ENCODE results near the gene CMTM5. TPM values are rescaled to one million over a fixed set of nuclear protein-coding genes. Genes with fewer than 3 reads are reported as not detected.
"Not testable (repeated sequence)": the region's sequence is repeated elsewhere in the genome, so short reads cannot be mapped to it uniquely, and the experiment has no call there.

The CMTM5 gene
- polyA plus RNA-seq, 1 of the 3 experiments (the other 2 are of a cell fraction), result 0.13 TPM

DNA sequence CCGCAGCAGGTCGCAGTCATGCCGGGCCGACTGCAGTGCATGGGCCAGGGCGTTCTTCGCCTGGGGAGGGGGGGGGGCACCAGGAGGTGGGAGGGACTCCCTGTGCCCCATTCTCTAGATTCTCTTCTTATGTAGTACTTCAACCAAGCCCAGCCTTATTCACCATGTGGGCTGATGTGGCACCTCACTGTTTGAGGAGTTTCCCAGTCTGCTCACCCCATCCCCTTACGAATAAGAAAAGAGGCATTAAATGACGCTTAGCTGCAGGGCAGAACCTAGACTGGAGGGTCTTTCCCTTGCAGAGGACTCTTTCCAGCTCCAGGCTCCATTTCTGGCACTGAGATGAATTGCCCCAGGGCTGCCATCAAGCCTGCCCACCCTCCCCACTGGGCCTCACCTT lies 12.2 kb downstream of the CMTM5 start:
- peaks cover 36% of the 10 kb centered on the region for H3K27me3 ChIP-seq (ENCODE audit: insufficient read depth)
- H3K4me3 ChIP-seq (ENCODE audit: low read depth in 2 of 2, low read length in 1 of 2), result no peak overlapping the region
- H2AFZ ChIP-seq (ENCODE audit: low read depth), result no peak overlapping the region
- H3K27ac ChIP-seq (ENCODE audit: low read depth in 2 of 2, low read length in 1 of 2), result no peak overlapping the region
- no peaks in the 10 kb centered on the region for H4K20me1 ChIP-seq (ENCODE audit: insufficient read depth)
- no peak for TF ChIP-seq FOSL2 (IDR thresholded peaks at IDR 0.05; ENCODE audit: borderline replicate concordance, low read depth)
- TF ChIP-seq YY1 (IDR thresholded peaks at IDR 0.05; ENCODE audit: low read depth), result no peak
- no peak for TF ChIP-seq GATA2 (CRISPR knock-in tag; IDR thresholded peaks at IDR 0.05)
- TF ChIP-seq EZH2phosphoT487 (IDR thresholded peaks at IDR 0.05; ENCODE audit: borderline replicate concordance, low read depth), result no peak
- no peak for TF ChIP-seq SMC3 (IDR thresholded peaks at IDR 0.05; ENCODE audit: low read depth, low read length)
- no peak for TF ChIP-seq TCF12 (IDR thresholded peaks at IDR 0.05)
- TF ChIP-seq ELF1 (IDR thresholded peaks at IDR 0.05), result no peak
- TF ChIP-seq, protein P1, sequence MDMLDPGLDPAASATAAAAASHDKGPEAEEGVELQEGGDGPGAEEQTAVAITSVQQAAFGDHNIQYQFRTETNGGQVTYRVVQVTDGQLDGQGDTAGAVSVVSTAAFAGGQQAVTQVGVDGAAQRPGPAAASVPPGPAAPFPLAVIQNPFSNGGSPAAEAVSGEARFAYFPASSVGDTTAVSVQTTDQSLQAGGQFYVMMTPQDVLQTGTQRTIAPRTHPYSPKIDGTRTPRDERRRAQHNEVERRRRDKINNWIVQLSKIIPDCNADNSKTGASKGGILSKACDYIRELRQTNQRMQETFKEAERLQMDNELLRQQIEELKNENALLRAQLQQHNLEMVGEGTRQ (IDR thresholded peaks at IDR 0.05; ENCODE audit: borderline replicate concordance, low read depth, low read length), result no peak
- TF ChIP-seq, protein P2, sequence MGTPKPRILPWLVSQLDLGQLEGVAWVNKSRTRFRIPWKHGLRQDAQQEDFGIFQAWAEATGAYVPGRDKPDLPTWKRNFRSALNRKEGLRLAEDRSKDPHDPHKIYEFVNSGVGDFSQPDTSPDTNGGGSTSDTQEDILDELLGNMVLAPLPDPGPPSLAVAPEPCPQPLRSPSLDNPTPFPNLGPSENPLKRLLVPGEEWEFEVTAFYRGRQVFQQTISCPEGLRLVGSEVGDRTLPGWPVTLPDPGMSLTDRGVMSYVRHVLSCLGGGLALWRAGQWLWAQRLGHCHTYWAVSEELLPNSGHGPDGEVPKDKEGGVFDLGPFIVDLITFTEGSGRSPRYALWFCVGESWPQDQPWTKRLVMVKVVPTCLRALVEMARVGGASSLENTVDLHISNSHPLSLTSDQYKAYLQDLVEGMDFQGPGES (IDR thresholded peaks at IDR 0.05; ENCODE audit: low read depth, low read length), result no peak
- no peak for TF ChIP-seq EP300 (IDR thresholded peaks at IDR 0.05; ENCODE audit: borderline replicate concordance in 1 of 2, low read depth in 1 of 2, low read length in 1 of 2)
- DNase-seq, result no peak
- ChIA-PET CTCF (interaction anchor here (1.2 to 5.5 kb wide), 2 partner anchors 10 to 60 kb away, joined by 5 to 34 read pairs; no protein-coding TSS in a partner anchor), POLR2A (no interaction called here)
- H3K4me2 ChIP-seq, result no peak overlapping the region
- no peaks in the 10 kb centered on the region for H3K9me3 ChIP-seq
- H3K79me2 ChIP-seq (ENCODE audit: insufficient read depth), result no peaks in the 10 kb centered on the region
- no peaks in the 10 kb centered on the region for H3K36me3 ChIP-seq (replicated peaks in 1 of 2; ENCODE audit: control insufficient read depth in 1 of 2, insufficient read depth in 2 of 2, low read length in 1 of 2)
- no peak overlapping the region for H3K9ac ChIP-seq
- no peaks in the 10 kb centered on the region for H3K4me1 ChIP-seq (ENCODE audit: control insufficient read depth in 1 of 2, insufficient read depth in 2 of 2, low read depth in 1 of 2, low read length in 1 of 2)
- no peaks in the 10 kb centered on the region for H3K9me2 ChIP-seq
- no peaks in the 10 kb centered on the region for H3F3A ChIP-seq (replicated peaks; ENCODE audit: insufficient read depth)
- WGBS (ENCODE audit: low lambda C conversion rate), result 73% methylated on average over 7 of the region's 8 CpGs

DNA sequence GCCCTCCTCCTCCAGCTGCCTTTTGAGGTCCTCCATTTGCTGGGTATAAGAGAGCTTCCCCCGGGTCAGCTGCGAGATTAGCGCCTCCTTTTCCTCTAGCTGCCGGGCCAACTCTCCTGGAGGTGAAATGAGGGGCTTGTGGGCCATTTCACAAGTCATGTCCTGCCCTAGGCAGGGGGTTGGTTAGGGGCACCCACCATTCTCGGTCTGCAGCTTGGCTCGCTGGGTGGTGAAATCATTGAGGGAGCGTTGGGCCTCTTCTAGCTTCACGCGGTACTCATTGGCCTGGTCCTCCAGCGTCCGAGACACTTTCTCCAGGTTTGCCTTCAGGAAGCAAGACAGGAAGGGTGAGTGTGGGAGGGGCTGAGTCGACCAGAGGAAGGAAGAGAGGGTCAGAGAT lies 12.6 kb downstream of the CMTM5 start:
- Histone ChIP-seq H3F3A (replicated peaks; ENCODE audit: insufficient read depth) (no peaks in the 10 kb centered on the region), H3K4me1 (ENCODE audit: control insufficient read depth in 1 of 2, insufficient read depth in 2 of 2, low read depth in 1 of 2, low read length in 1 of 2) (no peaks in the 10 kb centered on the region), H3K36me3 (replicated peaks in 1 of 2; ENCODE audit: control insufficient read depth in 1 of 2, insufficient read depth in 2 of 2, low read length in 1 of 2) (no peaks in the 10 kb centered on the region), H2AFZ (ENCODE audit: low read depth) (no peak overlapping the region), H3K9me3 (no peaks in the 10 kb centered on the region), H3K27ac (ENCODE audit: low read depth in 2 of 2, low read length in 1 of 2) (no peak overlapping the region), H3K4me3 (ENCODE audit: low read depth in 2 of 2, low read length in 1 of 2) (no peak overlapping the region), H3K9me2 (no peaks in the 10 kb centered on the region), H3K27me3 (ENCODE audit: insufficient read depth) (peaks cover 32% of the 10 kb centered on the region), H3K9ac (no peak overlapping the region), H3K79me2 (ENCODE audit: insufficient read depth) (no peaks in the 10 kb centered on the region), H3K4me2 (no peak overlapping the region), H4K20me1 (ENCODE audit: insufficient read depth) (no peaks in the 10 kb centered on the region)
- POLR2A ChIA-PET, result no interaction called here
- 34% methylated on average over 12 of the region's 12 CpGs for WGBS (ENCODE audit: low lambda C conversion rate)
- CTCF ChIA-PET, result interaction anchor here (5.5 kb wide), 1 partner anchor 10 kb away, joined by 34 read pairs; no protein-coding TSS in a partner anchor
- TF ChIP-seq, protein P3, sequence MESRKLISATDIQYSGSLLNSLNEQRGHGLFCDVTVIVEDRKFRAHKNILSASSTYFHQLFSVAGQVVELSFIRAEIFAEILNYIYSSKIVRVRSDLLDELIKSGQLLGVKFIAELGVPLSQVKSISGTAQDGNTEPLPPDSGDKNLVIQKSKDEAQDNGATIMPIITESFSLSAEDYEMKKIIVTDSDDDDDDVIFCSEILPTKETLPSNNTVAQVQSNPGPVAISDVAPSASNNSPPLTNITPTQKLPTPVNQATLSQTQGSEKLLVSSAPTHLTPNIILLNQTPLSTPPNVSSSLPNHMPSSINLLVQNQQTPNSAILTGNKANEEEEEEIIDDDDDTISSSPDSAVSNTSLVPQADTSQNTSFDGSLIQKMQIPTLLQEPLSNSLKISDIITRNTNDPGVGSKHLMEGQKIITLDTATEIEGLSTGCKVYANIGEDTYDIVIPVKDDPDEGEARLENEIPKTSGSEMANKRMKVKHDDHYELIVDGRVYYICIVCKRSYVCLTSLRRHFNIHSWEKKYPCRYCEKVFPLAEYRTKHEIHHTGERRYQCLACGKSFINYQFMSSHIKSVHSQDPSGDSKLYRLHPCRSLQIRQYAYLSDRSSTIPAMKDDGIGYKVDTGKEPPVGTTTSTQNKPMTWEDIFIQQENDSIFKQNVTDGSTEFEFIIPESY (IDR thresholded peaks at IDR 0.05; ENCODE audit: borderline replicate concordance, low read depth), result no peak
- no peak for TF ChIP-seq MEF2A (IDR thresholded peaks at IDR 0.05; ENCODE audit: borderline replicate concordance, low read depth)
- no peak for TF ChIP-seq GABPA (IDR thresholded peaks at IDR 0.05; ENCODE audit: low read depth)
- TF ChIP-seq EZH2phosphoT487 (IDR thresholded peaks at IDR 0.05; ENCODE audit: borderline replicate concordance, low read depth), result no peak
- TF ChIP-seq SMC3 (IDR thresholded peaks at IDR 0.05; ENCODE audit: low read depth, low read length), result no peak
- TF ChIP-seq SIN3A (IDR thresholded peaks at IDR 0.05; ENCODE audit: borderline replicate concordance, low read depth, low read length), result no peak
- no peak for TF ChIP-seq FOXJ3 (CRISPR knock-in tag; IDR thresholded peaks at IDR 0.05)
- no peak for TF ChIP-seq JUND (IDR thresholded peaks at IDR 0.05)
- TF ChIP-seq TEAD4 (IDR thresholded peaks at IDR 0.05; ENCODE audit: borderline replicate concordance, insufficient read depth), result no peak
- TF ChIP-seq, protein P4, sequence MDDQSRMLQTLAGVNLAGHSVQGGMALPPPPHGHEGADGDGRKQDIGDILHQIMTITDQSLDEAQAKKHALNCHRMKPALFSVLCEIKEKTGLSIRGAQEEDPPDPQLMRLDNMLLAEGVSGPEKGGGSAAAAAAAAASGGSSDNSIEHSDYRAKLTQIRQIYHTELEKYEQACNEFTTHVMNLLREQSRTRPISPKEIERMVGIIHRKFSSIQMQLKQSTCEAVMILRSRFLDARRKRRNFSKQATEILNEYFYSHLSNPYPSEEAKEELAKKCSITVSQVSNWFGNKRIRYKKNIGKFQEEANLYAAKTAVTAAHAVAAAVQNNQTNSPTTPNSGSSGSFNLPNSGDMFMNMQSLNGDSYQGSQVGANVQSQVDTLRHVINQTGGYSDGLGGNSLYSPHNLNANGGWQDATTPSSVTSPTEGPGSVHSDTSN (IDR thresholded peaks at IDR 0.05), result no peak
- no peak for TF ChIP-seq MXI1 (IDR thresholded peaks at IDR 0.05; ENCODE audit: low read depth, low read length)
- DNase-seq, result no peak

DNA sequence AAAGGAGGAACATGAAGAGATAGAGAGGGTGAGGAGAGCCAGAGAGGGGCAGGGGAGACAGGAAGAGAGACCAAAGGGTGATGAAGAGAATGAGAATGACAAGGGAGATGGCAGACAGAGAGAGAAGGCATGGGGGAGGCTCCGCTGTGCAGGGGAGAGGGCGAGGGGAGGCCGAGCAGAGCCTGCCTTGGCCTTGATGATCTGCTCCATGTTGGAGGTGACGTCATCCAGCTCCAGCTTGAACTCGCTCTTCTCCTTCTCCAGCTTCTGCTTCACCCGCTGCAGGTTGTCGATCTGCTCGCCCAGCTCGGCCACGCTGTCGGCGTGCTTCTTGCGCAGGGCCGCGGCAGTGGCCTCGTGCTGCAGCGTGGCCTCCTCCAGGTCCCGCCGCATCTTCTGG lies 13.0 kb downstream of the CMTM5 start:
- H3K36me3 ChIP-seq (replicated peaks in 1 of 2; ENCODE audit: control insufficient read depth in 1 of 2, insufficient read depth in 2 of 2, low read length in 1 of 2); DNase-seq; H3K4me2 ChIP-seq; H3K79me2 ChIP-seq (ENCODE audit: insufficient read depth); H3K27ac ChIP-seq (ENCODE audit: low read depth in 2 of 2, low read length in 1 of 2); H3K9ac ChIP-seq; H3K9me3 ChIP-seq; H4K20me1 ChIP-seq (ENCODE audit: insufficient read depth); H2AFZ ChIP-seq (ENCODE audit: low read depth); H3F3A ChIP-seq (replicated peaks; ENCODE audit: insufficient read depth); H3K9me2 ChIP-seq; H3K4me1 ChIP-seq (ENCODE audit: control insufficient read depth in 1 of 2, insufficient read depth in 2 of 2, low read depth in 1 of 2, low read length in 1 of 2); POLR2A ChIA-PET; H3K4me3 ChIP-seq (ENCODE audit: low read depth in 2 of 2, low read length in 1 of 2): not testable (repeated sequence)
- CTCF ChIA-PET, result interaction anchor here (5.5 kb wide), 1 partner anchor 10 kb away, joined by 34 read pairs; no protein-coding TSS in a partner anchor
- H3K27me3 ChIP-seq (ENCODE audit: insufficient read depth), result peaks cover 30% of the 10 kb centered on the region
- whole genome bisulfite sequencing (ENCODE audit: low lambda C conversion rate), result 49% methylated on average over 4 of the region's 19 CpGs
